22Rv1 (cell line): ENCODE data around the gene LRRC14B.

ENCODE experiments used
- H3K27ac ChIP-seq: fragments of 450-650 bp; 2 replicates; pipeline ENCODE4 v1.5.1; 2017
- ZFX ChIP-seq: fragments of 450-650 bp; IDR thresholded peaks from 2 replicates; pipeline ENCODE4 v1.6.1; 2017; ENCODE audit warnings: antibody characterized with exemption, borderline replicate concordance
- TF ChIP-seq, protein P1 (sequence below): fragments of 450-650 bp; IDR thresholded peaks from 2 replicates; pipeline ENCODE4 v1.5.1; 2017; ENCODE audit warnings: mild to moderate bottlenecking

LRRC14B gene

DNA sequence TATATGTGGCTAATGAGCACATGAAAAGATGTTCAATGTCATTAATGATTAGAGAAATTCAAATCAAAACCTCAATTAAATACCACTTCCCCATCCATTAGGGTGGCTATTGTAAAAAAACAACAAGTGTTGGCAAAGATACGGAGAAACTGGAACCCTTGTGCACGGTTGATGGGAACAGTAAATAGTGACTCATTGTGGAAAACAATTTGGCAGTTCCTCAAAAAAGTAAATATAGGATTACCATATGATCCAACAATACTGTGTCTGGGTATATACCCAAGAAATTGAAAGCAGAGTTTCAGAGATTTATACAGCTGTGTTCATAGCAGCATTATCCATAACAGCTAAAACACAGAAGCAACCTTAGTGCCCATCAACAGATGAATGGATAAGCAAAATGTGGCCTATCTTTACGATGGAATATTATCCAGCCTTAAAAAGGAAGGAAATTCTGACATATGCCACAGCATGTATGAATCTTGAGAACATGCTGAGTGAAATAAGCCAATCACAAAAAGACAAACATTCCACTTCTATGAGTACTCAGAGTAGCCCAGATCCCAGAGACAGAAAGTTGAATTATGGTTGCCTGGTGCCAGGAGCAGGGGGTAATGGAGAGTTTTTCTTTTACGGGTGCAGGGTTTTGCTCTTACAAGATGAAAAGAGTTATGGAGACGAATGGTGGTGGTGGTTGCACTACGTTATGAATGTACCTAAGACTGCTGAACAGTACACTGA is 41.4 kb upstream of the LRRC14B start:
- no peak for TF ChIP-seq ZFX
- TF ChIP-seq, protein P1, sequence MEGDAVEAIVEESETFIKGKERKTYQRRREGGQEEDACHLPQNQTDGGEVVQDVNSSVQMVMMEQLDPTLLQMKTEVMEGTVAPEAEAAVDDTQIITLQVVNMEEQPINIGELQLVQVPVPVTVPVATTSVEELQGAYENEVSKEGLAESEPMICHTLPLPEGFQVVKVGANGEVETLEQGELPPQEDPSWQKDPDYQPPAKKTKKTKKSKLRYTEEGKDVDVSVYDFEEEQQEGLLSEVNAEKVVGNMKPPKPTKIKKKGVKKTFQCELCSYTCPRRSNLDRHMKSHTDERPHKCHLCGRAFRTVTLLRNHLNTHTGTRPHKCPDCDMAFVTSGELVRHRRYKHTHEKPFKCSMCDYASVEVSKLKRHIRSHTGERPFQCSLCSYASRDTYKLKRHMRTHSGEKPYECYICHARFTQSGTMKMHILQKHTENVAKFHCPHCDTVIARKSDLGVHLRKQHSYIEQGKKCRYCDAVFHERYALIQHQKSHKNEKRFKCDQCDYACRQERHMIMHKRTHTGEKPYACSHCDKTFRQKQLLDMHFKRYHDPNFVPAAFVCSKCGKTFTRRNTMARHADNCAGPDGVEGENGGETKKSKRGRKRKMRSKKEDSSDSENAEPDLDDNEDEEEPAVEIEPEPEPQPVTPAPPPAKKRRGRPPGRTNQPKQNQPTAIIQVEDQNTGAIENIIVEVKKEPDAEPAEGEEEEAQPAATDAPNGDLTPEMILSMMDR = no peak
- no peak overlapping the region for H3K27ac ChIP-seq

DNA sequence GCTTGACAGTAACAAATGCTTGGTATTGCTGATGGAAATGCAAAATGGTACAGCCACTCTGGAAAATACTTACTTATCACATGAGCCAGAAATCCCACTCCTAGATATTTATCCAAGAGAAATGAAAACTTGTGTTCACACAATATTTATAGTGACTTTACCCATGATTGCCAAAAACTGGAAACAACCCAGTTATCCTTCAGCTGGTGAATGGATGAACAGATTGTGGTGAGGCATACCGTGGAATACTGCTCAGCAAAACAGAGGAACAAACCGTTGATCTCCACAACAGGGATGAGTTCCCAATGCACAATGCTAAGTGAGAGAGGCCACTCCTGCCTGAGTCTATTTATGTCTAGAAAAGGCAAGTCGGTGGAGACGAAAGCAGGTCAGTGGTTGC is 40.5 kb upstream of the LRRC14B start:
- TF ChIP-seq, protein P1 = no peak
- no peak for TF ChIP-seq ZFX

DNA sequence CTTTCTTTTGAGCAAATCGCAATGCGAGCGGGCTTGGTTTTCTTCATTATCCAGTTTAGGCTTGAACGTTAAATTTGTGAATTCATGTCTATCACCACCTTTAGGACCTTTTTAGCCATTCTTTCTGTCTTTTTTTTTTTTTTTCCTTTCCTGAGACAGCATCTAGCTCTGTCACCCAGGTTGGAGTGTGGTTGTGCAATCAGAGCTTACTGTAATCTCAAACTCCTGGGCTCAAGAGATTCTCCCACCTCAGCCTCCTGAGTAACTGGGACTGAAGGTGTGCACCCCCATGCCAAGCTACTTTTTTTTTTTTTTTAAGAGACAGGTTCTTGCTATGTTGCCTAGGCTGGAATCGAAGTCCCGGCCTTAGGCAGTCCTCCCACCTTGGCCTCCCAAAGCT is 39.2 kb upstream of the LRRC14B start:
- no peak overlapping the region for H3K27ac ChIP-seq
- TF ChIP-seq, protein P1 = no peak
- TF ChIP-seq ZFX = no peak

More for the DNA sequence above, 40.5 kb upstream of the LRRC14B start:
- H3K27ac ChIP-seq = no peak overlapping the region

DNA sequence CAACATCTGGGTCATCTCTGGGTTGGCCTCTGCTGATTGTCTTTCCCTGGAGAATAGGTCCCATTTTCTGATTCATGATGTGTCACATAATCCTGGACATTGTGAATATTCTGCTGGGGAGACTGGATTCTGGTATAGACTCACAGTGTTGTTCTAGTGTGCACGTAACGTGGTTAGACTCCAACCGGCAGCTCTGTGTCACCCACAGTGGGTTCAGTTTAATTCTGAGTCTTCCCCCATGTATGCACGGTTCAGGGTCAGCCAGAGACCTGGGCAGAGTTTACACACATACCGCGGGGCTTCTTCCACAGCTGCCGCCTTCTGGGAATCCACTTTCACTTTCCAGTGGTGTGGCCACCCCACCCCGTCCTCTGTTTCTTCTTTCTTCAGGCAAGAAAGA is 38.0 kb upstream of the LRRC14B start:
- no peak overlapping the region for H3K27ac ChIP-seq
- no peak for TF ChIP-seq ZFX
- TF ChIP-seq, protein P1 = no peak

DNA sequence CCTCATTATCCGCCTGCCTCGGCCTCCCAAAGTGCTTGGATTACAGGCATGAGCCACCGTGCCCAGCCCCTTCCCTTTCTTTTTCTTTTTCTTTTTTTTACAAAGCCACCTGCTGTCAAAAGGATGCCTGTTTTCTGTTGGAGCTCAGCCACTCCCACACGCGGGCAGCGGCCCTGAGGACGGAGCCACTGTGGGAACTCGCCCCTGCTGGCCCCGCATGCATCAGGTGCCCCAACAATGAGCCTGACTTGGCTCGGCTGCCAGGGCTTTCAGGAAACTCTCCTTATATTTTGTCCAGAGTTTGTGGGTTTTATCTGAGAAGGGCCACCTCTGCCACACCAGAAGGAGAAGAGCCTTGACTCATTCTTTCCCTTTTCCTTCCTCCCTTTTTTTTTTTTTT is 37.1 kb upstream of the LRRC14B start:
- no peak overlapping the region for H3K27ac ChIP-seq
- no peak for TF ChIP-seq ZFX
- TF ChIP-seq, protein P1 = no peak

DNA sequence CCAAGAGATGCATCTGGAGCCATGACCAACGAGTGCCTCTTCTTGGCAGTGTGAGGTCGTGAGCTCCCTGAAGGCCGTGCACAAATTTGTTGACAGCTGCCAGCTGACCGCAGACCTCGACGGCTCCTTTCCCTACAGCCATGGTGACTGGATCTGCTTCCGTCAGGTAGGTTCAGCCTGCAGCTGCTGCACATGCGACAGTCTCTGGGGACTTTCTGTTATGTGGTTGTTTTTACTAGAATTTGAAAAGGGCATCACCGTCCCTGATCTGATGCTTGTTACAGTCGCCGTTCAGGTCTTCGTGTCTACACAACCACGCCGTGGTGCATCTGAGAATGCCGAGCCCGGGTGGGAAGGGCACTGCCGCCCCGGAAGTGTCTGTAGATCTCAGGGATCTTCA is 36.5 kb upstream of the LRRC14B start:
- H3K27ac ChIP-seq = no peak overlapping the region
- TF ChIP-seq, protein P1 = no peak
- TF ChIP-seq ZFX = no peak

DNA sequence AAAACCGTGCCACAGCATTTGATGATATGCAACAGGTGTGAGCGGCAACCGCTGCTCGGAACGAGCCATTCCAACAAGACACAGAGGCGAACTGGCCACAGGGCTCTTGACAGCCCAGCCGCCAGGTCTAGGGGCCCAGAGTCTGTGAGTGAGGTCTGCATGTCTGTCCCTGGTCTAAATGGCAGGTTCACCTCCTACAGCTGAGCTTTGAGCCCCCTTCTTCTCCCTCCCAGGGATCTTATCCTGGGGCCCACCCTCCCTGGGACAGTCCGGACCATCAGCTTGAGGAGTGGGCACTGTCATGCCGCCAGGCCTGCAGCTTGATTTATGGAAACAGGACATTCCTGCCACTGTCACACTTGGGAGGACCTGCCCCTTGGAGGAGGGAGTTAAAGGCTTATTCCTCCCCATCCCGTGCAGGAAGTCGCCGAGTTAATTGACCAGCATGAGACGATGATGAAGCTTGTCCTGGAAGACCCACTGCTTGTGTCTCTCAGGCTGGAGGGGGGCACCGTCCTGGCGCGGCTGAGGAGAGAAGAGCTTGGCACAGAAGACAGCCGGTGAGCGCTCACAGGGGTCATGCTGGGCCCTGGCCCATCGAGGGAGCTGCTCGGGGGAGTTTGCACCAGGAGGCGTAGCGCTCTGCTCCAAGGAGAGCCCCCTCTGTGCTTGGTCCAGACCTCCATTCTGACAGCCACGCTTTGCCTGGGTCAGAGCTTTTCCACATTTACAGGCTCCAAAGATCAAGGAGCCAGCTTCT is 35.5 kb upstream of the LRRC14B start:
- TF ChIP-seq, protein P1 = no peak
- no peak for TF ChIP-seq ZFX
- no peak overlapping the region for H3K27ac ChIP-seq
